ENCODE measurements around the gene PTGES3.

GRCh38 chr12:56709759-56710376 lies 21.8 kb upstream of the PTGES3 start:
- no peak for TF ChIP-seq POLR2A (IDR thresholded peaks at IDR 0.05)
- TF ChIP-seq CTCF (IDR thresholded peaks at IDR 0.05), result no peak
